Neural progenitor cell (in vitro differentiated cells): ENCODE measurements around the gene CIAPIN1. TPM values are rescaled to one million over a fixed set of nuclear protein-coding genes. Genes with fewer than 3 reads are reported as not detected.

Experiments used
- DNase-seq: peaks from one replicate; pipeline ENCODE4 v3.0.0-alpha.2; 2016; ENCODE audit warnings: low spot score
- H2AFZ ChIP-seq: fragments of 200-600 bp; sonication (generic); replicated peaks from 2 replicates; pipeline ENCODE4 v1.6.1; 2016; ENCODE audit warnings: antibody characterized with exemption
- H3F3A ChIP-seq: fragments of 200-600 bp; sonication (generic); 2 replicates; pipeline ENCODE4 v1.6.1; 2016; ENCODE audit warnings: antibody characterized with exemption, low read depth
- H3K27ac ChIP-seq: fragments of 200-600 bp; sonication (generic); 2 replicates; pipeline ENCODE4 v1.5.1; 2016; ENCODE audit warnings: mild to moderate bottlenecking
- H3K27me3 ChIP-seq: fragments of 200-600 bp; sonication (generic); 2 replicates; pipeline ENCODE4 v1.6.1; 2016; ENCODE audit warnings: mild to moderate bottlenecking, moderate library complexity
- H3K36me3 ChIP-seq: fragments of 200-600 bp; sonication (generic); 2 replicates; pipeline ENCODE4 v1.5.1; 2016
- H3K4me1 ChIP-seq: fragments of 200-600 bp; sonication (generic); 2 replicates; pipeline ENCODE4 v1.6.1; 2016; ENCODE audit warnings: mixed run types
- H3K4me2 ChIP-seq: fragments of 200-600 bp; sonication (generic); 2 replicates; pipeline ENCODE4 v1.6.1; 2016
- H3K4me3 ChIP-seq: fragments of 200-600 bp; sonication (generic); 2 replicates; pipeline ENCODE4 v1.5.1; 2016
- H3K79me2 ChIP-seq: fragments of 200-600 bp; sonication (generic); 2 replicates; pipeline ENCODE4 v1.6.1; 2016; ENCODE audit warnings: low read depth
- H3K9ac ChIP-seq: fragments of 200-600 bp; sonication (generic); 2 replicates; pipeline ENCODE4 v1.6.1; 2016
- H3K9me3 ChIP-seq: fragments of 200-600 bp; sonication (generic); 2 replicates; pipeline ENCODE4 v1.5.1; 2016; ENCODE audit warnings: low read depth
- H4K20me1 ChIP-seq: fragments of 200-600 bp; sonication (generic); 2 replicates; pipeline ENCODE4 v1.6.1; 2016; ENCODE audit warnings: low read depth
- H3K27ac Mint-ChIP-seq: 3 replicates; pipeline ENCODE4 v1.8.0; 2021; ENCODE audit warnings: mixed read lengths
- H3K27me3 Mint-ChIP-seq: 2 replicates; pipeline ENCODE4 v1.8.0; 2022; ENCODE audit warnings: low read depth, mild to moderate bottlenecking, inconsistent platforms, moderate library complexity, mixed read lengths; ENCODE audit not compliant: insufficient read depth
- H3K36me3 Mint-ChIP-seq: 3 replicates; pipeline ENCODE4 v1.8.0; 2021; ENCODE audit warnings: mixed read lengths
- H3K4me1 Mint-ChIP-seq: 3 replicates; pipeline ENCODE4 v1.8.0; 2021; ENCODE audit warnings: mixed read lengths
- H3K4me3 Mint-ChIP-seq: 3 replicates; pipeline ENCODE4 v1.8.0; 2021; ENCODE audit warnings: mild to moderate bottlenecking, moderate library complexity, mixed read lengths
- H3K9me3 Mint-ChIP-seq: 3 replicates; pipeline ENCODE4 v1.8.0; 2020; ENCODE audit warnings: mixed read lengths
- CTCF ChIP-seq: fragments of 200-600 bp; sonication (generic); IDR thresholded peaks from 2 replicates; pipeline ENCODE4 v1.5.1; 2017; ENCODE audit warnings: antibody characterized with exemption, mild to moderate bottlenecking
- EZH2 ChIP-seq: fragments of 200-600 bp; sonication (generic); IDR thresholded peaks from 2 replicates; pipeline ENCODE4 v1.6.1; 2017; ENCODE audit warnings: antibody characterized with exemption, mild to moderate bottlenecking, moderate library complexity
- EZH2phosphoT487 ChIP-seq: fragments of 200-600 bp; sonication (generic); IDR thresholded peaks from 2 replicates; pipeline ENCODE4 v1.6.1; 2017; ENCODE audit warnings: antibody characterized with exemption
- total RNA-seq: library from RNA; depleted of rRNA; stranded (reverse); fragments of >200 nt; gene quantifications from 2 replicates; pipeline ENCODE4 v1.2.3, GENCODE V29; 2015; ENCODE audit warnings: low replicate concordance

CIAPIN1 gene
- total RNA-seq, 1 donor from 2014 or later, result 89.2 TPM

GRCh38 chr16:57385083-57385482 is 62.1 kb downstream of the CIAPIN1 start:
- Histone ChIP-seq H3F3A (peaks cover 12% of the 10 kb centered on the region), H2AFZ (no peak overlapping the region), H3K9ac (no peak overlapping the region), H3K27ac (no peak overlapping the region), H3K79me2 (no peaks in the 10 kb centered on the region), H3K27me3 (no peaks in the 10 kb centered on the region), H4K20me1 (no peaks in the 10 kb centered on the region), H3K4me2 (no peak overlapping the region), H3K4me3 (no peak overlapping the region), H3K4me1 (peaks cover 4% of the 10 kb centered on the region), H3K9me3 (no peaks in the 10 kb centered on the region), H3K36me3 (no peaks in the 10 kb centered on the region)
- Mint-ChIP-seq H3K27me3 (peaks cover 8% of the 10 kb centered on the region), H3K36me3 (peaks cover 6% of the 10 kb centered on the region), H3K4me1 (peaks cover 14% of the 10 kb centered on the region), H3K9me3 (no peaks in the 10 kb centered on the region), H3K27ac (no peak overlapping the region), H3K4me3 (no peak overlapping the region)
- TF ChIP-seq CTCF, result no peak
- no peak for TF ChIP-seq EZH2phosphoT487
- no peak for TF ChIP-seq EZH2
- DNase-seq, result no peak

GRCh38 chr16:57384248-57385070 is 62.7 kb downstream of the CIAPIN1 start:
- Mint-ChIP-seq H3K27me3 (peaks cover 8% of the 10 kb centered on the region), H3K4me3 (no peak overlapping the region), H3K36me3 (peaks cover 6% of the 10 kb centered on the region), H3K4me1 (peaks cover 14% of the 10 kb centered on the region), H3K27ac (no peak overlapping the region), H3K9me3 (no peaks in the 10 kb centered on the region)
- Histone ChIP-seq H3K27ac (no peak overlapping the region), H3K4me1 (peaks cover 4% of the 10 kb centered on the region), H4K20me1 (no peaks in the 10 kb centered on the region), H3K79me2 (no peaks in the 10 kb centered on the region), H3K27me3 (no peaks in the 10 kb centered on the region), H3F3A (peaks cover 12% of the 10 kb centered on the region), H3K9me3 (no peaks in the 10 kb centered on the region), H3K4me2 (no peak overlapping the region), H3K9ac (no peak overlapping the region), H3K36me3 (no peaks in the 10 kb centered on the region), H2AFZ (no peak overlapping the region), H3K4me3 (no peak overlapping the region)
- no peak for DNase-seq
- no peak for TF ChIP-seq CTCF
- TF ChIP-seq EZH2, result no peak

- Mint-ChIP-seq H3K4me1 (peaks cover 16% of the 10 kb centered on the region), H3K27ac (peak overlapping the region; percentile 79), H3K36me3 (peaks cover 6% of the 10 kb centered on the region), H3K4me3 (no peak overlapping the region), H3K27me3 (peaks cover 1% of the 10 kb centered on the region), H3K9me3 (no peaks in the 10 kb centered on the region)
- Histone ChIP-seq H3K9me3 (no peaks in the 10 kb centered on the region), H3K4me2 (no peak overlapping the region), H3K27ac (no peak overlapping the region), H3K27me3 (no peaks in the 10 kb centered on the region), H3K4me1 (peaks cover 4% of the 10 kb centered on the region), H3K4me3 (no peak overlapping the region), H4K20me1 (no peaks in the 10 kb centered on the region), H3K36me3 (no peaks in the 10 kb centered on the region), H3K9ac (no peak overlapping the region), H3F3A (peaks cover 5% of the 10 kb centered on the region), H2AFZ (peak overlapping the region; percentile 42), H3K79me2 (no peaks in the 10 kb centered on the region)
- DNase-seq, result no peak
- TF ChIP-seq EZH2 (no peak), EZH2phosphoT487 (no peak), CTCF (no peak)
These were observed 63.6 kb downstream of the CIAPIN1 start for GRCh38 chr16:57383276-57384247.
